ENCODE results near the gene CBY2.

GRCh38 chr13:45691251-45691650 is 10.9 kb upstream of the CBY2 start:
- TF ChIP-seq CTCF (IDR thresholded peaks at IDR 0.05 in 8 of 11, conservative IDR thresholded peaks at IDR 0.05 in 3 of 11) (no peak), POLR2A (IDR thresholded peaks at IDR 0.05) (no peak)

Measured in spleen (tissue), 7 donors.